Caki2 (cell line): ENCODE results near the gene LRRC17. TPM values are rescaled to one million over a fixed set of nuclear protein-coding genes. Genes with fewer than 3 reads are reported as not detected.

Source experiments
- total RNA-seq: library from RNA; depleted of rRNA; stranded (reverse); fragments of >200 nt; shearing (Covaris generic); gene quantifications from 2 replicates; pipeline ENCODE4 v1.2.3, GENCODE V29; 2014; ENCODE audit warnings: low replicate concordance; rRNA removed

The LRRC17 gene
- total RNA-seq, 1 experiment from 2014 or later, result not detected

Other genes with a start within 250 kb of the LRRC17 start
- not detected in 2 replicates for gene POLR2J2, start 241.3 kb upstream of the LRRC17 start, total RNA-seq
- gene FAM185A, start 164.0 kb upstream of the LRRC17 start, total RNA-seq, result 4.3 and 5.0 TPM in 2 replicates
- gene FBXL13, start 161.8 kb downstream of the LRRC17 start, total RNA-seq, result 0.34 TPM in 1 of 2 replicates, not detected in the other
- 46.5 and 53.9 TPM in 2 replicates for gene ARMC10, start 162.1 kb downstream of the LRRC17 start, total RNA-seq
- gene NAPEPLD, start 236.1 kb downstream of the LRRC17 start, total RNA-seq, result 8.5 and 13.1 TPM in 2 replicates